ENCODE measurements around the gene INPP4A.

DNA sequence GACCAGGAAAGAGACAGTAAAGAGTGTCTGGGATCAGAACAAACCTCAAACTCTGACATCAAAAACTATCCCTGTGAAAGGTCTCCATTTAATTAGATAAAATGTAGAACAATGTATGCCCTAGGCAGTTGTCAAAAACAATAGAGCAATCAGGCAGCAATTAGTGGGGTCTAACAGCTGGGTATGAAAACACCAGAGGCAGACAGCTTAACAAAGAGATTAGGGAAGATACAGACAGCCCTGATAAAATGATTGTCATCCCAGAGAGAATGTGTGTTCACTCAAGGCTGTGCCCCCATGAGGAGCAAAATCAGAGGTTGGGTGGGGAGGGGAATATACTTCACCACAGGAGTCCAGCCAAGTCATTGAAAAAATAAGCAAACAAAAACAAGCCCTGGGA is 50.0 kb downstream of the INPP4A start:
- TF ChIP-seq EP300 (IDR thresholded peaks at IDR 0.05): no peak
- TF ChIP-seq, protein P1, sequence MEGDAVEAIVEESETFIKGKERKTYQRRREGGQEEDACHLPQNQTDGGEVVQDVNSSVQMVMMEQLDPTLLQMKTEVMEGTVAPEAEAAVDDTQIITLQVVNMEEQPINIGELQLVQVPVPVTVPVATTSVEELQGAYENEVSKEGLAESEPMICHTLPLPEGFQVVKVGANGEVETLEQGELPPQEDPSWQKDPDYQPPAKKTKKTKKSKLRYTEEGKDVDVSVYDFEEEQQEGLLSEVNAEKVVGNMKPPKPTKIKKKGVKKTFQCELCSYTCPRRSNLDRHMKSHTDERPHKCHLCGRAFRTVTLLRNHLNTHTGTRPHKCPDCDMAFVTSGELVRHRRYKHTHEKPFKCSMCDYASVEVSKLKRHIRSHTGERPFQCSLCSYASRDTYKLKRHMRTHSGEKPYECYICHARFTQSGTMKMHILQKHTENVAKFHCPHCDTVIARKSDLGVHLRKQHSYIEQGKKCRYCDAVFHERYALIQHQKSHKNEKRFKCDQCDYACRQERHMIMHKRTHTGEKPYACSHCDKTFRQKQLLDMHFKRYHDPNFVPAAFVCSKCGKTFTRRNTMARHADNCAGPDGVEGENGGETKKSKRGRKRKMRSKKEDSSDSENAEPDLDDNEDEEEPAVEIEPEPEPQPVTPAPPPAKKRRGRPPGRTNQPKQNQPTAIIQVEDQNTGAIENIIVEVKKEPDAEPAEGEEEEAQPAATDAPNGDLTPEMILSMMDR (IDR thresholded peaks at IDR 0.05): no peak

Measured in upper lobe of left lung (tissue), 4 donors.